Effector memory CD8-positive, alpha-beta T cell (primary cell): ENCODE measurements around the gene EFNA4.

Experiments used
- ATAC-seq: fragments of 150-1000 bp; cut with Tn5 transposase; replicated peaks from 2 replicates; pipeline ENCODE4 v1.10.0; 2021; ENCODE audit warnings: mild to moderate bottlenecking, moderate library complexity
- DNase-seq, 3 experiments: peaks; one replicate each; pipeline ENCODE4 v3.0.0; 2021
- H3K27ac Mint-ChIP-seq, 2 donors: one replicate each; pipeline ENCODE4 v1.8.0; 2022; ENCODE audit warnings: mild to moderate bottlenecking in 2 of 2, mixed read lengths in 2 of 2, moderate library complexity in 2 of 2
- H3K27me3 Mint-ChIP-seq, 2 donors: one replicate each; pipeline ENCODE4 v1.8.0; 2022; ENCODE audit warnings: mixed read lengths in 2 of 2
- H3K36me3 Mint-ChIP-seq: one replicate; pipeline ENCODE4 v1.8.0; 2022; ENCODE audit warnings: mild to moderate bottlenecking, moderate library complexity, mixed read lengths; ENCODE audit not compliant: insufficient read depth
- H3K4me1 Mint-ChIP-seq, 2 donors: one replicate each; pipeline ENCODE4 v1.8.0; 2022; ENCODE audit warnings: low read depth in 2 of 2, mixed read lengths in 2 of 2
- H3K4me3 Mint-ChIP-seq, 2 donors: one replicate each; pipeline ENCODE4 v1.8.0; 2022; ENCODE audit warnings: mild to moderate bottlenecking in 2 of 2, mixed read lengths in 2 of 2, moderate library complexity in 2 of 2
- H3K9me3 Mint-ChIP-seq, 2 donors: one replicate each; pipeline ENCODE4 v1.8.0; 2022; ENCODE audit warnings: mixed read lengths in 2 of 2

Gene EFNA4

DNA sequence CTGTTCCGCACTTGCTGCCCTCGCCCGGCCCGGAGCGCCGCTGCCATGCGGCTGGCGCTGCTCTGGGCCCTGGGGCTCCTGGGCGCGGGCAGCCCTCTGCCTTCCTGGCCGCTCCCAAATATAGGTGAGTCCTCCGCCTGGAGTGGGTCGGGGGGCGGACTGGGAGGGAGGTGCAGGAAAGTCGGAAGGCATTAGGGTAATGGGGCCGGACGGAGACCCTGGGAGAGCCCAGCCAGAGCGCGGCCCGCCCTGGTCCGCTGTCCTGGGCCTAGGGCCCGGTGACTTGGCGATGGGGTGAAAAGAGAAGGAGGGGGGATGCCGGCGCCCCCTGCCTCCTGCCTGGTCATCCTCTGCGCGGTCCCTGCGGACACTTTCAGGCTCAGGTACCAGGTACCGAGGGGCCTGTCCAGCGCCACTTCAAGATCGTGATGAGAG is 12.2 kb upstream of the EFNA4 start:
- H3K9me3 Mint-ChIP-seq: no peaks in the 10 kb centered on the region
- peak; percentile 1 for ATAC-seq
- H3K4me1 Mint-ChIP-seq: peaks cover 22 to 28% of the 10 kb centered on the region in 2 donors
- H3K4me3 Mint-ChIP-seq: peak overlapping the region; percentile 86 to 89
- H3K27me3 Mint-ChIP-seq: no peaks in the 10 kb centered on the region
- H3K36me3 Mint-ChIP-seq: peaks cover 7% of the 10 kb centered on the region
- no peak for DNase-seq
- H3K27ac Mint-ChIP-seq: no peak overlapping the region

DNA sequence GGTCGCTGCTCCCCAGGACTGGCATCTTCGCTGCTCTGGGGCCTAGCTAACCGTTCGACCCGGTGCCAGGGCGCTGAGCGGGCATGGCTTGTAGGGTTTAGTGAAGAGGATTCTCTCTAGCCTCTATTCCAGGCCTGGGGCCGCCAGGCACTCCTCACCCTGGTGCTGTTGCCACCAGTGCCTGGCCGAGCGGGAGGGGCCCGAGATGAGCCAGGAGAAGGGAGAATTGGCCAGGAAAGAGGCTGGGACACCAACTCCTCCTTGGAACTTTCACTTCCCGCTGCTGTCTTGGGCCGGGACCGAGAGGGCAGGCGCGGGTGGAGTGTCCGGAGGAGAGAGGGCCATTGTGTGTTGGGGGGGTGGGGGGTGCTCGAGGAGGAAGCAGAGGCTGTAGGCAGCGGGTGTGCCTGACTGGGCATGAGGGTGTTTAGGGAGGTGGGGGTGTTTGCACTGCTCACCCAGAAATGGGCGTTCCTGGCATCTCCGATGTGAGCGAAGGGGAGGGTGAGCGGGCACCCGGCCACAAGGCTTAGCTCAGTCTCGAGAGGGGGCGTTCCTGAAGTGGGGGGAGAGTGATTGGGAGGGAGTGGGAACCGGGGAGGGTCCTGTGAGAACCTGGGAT is 11.7 kb upstream of the EFNA4 start:
- ATAC-seq (peak; percentile 46), DNase-seq (peak; percentile 27 to 37 (median 33))
- H3K4me3 Mint-ChIP-seq: peak overlapping the region; percentile 86 to 89
- H3K36me3 Mint-ChIP-seq: peaks cover 7% of the 10 kb centered on the region
- H3K9me3 Mint-ChIP-seq: no peaks in the 10 kb centered on the region
- H3K4me1 Mint-ChIP-seq: peaks cover 22 to 28% of the 10 kb centered on the region in 2 donors
- no peaks in the 10 kb centered on the region for H3K27me3 Mint-ChIP-seq
- peak overlapping the region; percentile 77 to 89 for H3K27ac Mint-ChIP-seq

DNA sequence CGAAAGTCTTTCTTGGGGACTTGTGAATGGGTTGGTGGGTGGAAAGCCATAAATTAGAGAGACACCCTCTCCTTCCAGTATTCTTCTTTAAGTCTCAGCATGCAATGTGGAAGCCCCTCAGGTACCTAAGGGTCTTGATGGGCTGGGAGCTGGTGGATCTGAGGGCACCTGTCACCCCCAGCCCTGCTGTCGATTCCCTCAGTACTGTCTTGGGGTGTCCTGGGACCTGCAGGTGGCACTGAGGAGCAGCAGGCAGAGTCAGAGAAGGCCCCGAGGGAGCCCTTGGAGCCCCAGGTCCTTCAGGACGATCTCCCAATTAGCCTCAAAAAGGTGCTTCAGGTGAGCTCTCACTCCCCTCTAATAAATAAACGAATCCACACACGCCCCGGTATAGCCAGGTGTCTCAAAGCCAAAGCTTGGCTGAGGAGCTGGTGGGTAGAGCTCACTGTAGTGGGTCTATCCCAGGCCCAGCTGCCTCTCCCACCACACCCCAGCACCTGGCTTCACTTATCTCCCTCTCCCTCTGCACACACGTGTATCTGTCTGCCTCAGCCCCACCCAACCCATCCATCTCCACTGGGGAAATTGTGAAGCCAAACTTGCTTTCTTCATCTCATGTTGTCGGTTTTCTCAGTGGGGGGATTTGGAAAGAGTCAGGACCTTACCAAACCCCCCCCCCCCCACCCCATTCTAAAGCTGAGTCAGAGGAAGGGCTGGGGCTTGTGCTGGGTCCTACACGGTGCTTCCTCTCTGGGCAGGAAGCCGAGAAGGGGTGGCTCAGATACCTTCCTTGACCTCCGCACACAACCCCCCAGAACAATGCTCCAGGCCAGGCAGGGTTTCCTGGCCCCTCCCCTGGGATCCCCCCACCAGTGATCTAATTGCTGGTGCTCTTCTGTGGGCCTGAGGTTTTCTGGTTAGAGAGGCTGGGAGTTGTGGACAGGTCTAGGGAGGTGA is 10.8 kb upstream of the EFNA4 start:
- Mint-ChIP-seq H3K4me3 (peak overlapping the region; percentile 86 to 89), H3K27ac (peak overlapping the region; percentile 77 to 89), H3K9me3 (no peaks in the 10 kb centered on the region), H3K27me3 (no peaks in the 10 kb centered on the region), H3K36me3 (peaks cover 8% of the 10 kb centered on the region), H3K4me1 (peaks cover 22 to 28% of the 10 kb centered on the region in 2 donors)
- DNase-seq (no peak), ATAC-seq (no peak)

DNA sequence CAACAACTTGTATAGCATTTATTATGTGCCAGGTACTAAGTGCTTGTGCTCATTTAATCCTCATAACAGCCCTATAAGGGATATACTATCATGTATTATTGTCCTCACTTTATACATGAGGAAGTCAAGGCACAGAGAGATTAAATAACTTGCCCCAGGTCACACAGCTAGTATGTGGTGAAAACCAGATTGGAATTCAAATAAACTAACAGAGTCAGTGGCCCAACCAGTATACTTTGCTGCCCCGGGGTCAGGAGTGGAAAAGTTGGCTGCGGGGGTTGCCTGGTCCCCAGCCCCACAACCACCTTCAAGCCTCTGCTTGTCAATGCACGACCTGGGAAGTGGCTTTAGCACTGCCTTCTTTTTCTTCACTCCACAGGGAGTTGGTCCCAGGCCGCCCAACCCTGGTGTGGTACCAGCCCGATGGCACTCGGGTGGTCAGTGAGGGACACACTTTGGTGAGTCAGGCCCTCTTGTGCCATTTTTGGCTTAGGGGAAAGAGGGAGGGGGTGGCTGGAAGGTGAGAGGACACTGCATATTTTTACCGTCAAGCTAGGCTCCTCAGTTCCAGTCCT is 9.9 kb upstream of the EFNA4 start:
- no peaks in the 10 kb centered on the region for H3K27me3 Mint-ChIP-seq
- H3K9me3 Mint-ChIP-seq: no peaks in the 10 kb centered on the region
- no peak for DNase-seq
- peak overlapping the region; percentile 61 to 86 for H3K4me3 Mint-ChIP-seq
- no peak for ATAC-seq
- peaks cover 9% of the 10 kb centered on the region for H3K36me3 Mint-ChIP-seq
- peaks cover 22 to 28% of the 10 kb centered on the region in 2 donors for H3K4me1 Mint-ChIP-seq
- H3K27ac Mint-ChIP-seq: peak overlapping the region in 1 of 2 donors; percentile 77

DNA sequence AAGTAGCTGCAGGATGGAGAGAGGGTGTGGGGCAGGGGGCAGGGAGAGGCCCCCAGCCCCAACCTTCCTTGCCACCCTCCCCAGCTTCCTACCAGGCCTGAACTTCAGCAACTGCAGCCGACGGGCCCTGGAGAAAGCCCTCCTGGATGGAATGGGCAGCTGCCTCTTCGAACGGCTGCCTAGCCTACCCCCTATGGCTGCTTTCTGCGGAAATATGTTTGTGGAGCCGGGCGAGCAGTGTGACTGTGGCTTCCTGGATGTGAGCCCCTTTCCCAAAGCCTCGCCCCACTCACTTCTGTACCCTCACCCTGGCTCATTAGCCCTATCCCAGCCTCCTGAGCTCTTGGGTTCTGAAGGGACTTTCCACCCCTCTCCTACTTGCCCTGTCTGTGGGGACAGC is 6.4 kb upstream of the EFNA4 start:
- H3K27ac Mint-ChIP-seq: no peak overlapping the region
- DNase-seq: no peak
- H3K4me3 Mint-ChIP-seq: no peak overlapping the region
- H3K9me3 Mint-ChIP-seq: no peaks in the 10 kb centered on the region
- H3K4me1 Mint-ChIP-seq: peaks cover 19% of the 10 kb centered on the region in 2 donors
- no peaks in the 10 kb centered on the region for H3K27me3 Mint-ChIP-seq
- H3K36me3 Mint-ChIP-seq: peaks cover 13% of the 10 kb centered on the region
- no peak for ATAC-seq

DNA sequence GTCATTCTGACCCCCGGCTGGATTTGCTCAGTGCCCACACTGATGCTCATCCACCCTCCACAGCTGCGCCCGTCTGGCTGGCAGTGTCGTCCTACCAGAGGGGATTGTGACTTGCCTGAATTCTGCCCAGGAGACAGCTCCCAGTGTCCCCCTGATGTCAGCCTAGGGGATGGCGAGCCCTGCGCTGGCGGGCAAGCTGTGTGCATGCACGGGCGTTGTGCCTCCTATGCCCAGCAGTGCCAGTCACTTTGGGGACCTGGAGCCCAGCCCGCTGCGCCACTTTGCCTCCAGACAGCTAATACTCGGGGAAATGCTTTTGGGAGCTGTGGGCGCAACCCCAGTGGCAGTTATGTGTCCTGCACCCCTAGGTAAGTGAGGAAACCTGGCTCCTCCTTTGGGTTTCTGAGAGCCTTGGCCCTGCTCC is 5.7 kb upstream of the EFNA4 start:
- ATAC-seq: no peak
- peaks cover 12% of the 10 kb centered on the region for H3K36me3 Mint-ChIP-seq

DNA sequence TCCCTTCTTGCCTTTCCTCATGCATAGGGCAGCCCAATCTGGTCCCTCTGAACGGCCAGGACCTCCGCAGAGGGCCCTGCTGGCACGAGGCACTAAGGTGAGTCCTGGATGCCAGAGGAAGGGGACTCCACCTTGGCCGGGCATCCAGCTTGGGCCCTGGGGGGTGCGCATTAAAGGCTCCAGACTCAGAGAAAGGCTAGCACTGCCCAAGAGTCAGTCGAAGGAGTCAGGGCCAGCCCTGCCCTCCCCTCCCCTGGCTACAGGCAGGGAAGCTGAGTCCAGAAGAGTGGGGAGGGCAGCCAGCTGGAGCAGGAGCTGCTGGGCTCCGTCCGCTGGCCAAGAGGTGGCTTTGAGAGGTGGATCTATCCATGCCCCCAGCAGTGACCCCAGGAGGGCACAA is 2.8 kb upstream of the EFNA4 start:
- peaks cover 22 to 26% of the 10 kb centered on the region in 2 donors for H3K4me1 Mint-ChIP-seq
- H3K27ac Mint-ChIP-seq: no peak overlapping the region
- DNase-seq: no peak
- H3K9me3 Mint-ChIP-seq: no peaks in the 10 kb centered on the region
- H3K4me3 Mint-ChIP-seq: no peak overlapping the region
- H3K27me3 Mint-ChIP-seq: no peaks in the 10 kb centered on the region
- peaks cover 18% of the 10 kb centered on the region for H3K36me3 Mint-ChIP-seq
- ATAC-seq: no peak

More for the DNA sequence above, 5.7 kb upstream of the EFNA4 start:
- Mint-ChIP-seq H3K4me3 (no peak overlapping the region), H3K9me3 (no peaks in the 10 kb centered on the region), H3K27me3 (no peaks in the 10 kb centered on the region), H3K27ac (no peak overlapping the region), H3K4me1 (peaks cover 12 to 16% of the 10 kb centered on the region in 2 donors)
- DNase-seq: no peak

DNA sequence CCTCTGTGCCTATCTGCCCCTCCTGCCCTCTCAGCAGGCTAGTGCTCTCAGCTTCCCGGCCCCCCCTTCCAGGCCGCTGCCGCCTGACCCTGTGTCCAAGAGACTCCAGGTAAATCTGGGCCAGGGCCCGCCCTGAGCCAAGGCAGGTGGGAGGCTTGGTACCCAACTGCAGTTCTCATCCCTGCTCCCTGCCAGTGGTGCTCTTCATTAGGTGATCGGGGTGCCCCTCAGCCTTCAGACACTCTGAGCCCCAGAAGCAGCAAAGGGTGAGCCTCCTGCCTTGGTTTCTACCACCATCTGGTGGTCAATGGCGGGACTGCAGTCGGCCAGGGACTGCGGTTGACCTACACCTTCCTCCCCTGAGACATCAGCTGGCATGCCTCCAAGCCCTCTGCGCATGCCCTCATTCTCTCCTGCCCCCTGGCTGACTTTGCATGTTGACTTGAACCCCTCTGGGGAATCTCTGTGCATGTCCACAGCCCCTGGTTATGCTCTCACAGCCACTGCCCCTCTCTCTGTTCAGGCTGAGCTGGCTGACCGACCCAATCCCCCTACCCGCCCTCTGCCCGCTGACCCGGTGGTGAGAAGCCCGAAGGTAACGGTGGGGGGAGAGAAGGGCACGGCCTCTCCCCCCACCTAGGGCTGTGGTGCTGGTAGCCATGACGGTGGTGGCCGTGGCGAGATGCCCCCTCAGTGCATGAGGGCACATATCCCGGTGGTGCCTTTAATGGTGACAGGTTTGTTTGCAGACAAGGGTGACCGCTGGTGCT is 2.0 kb upstream of the EFNA4 start:
- DNase-seq (peak; percentile 97 to 98 (median 98)), ATAC-seq (peak; percentile 63)
- Mint-ChIP-seq H3K9me3 (no peaks in the 10 kb centered on the region), H3K4me3 (peak overlapping the region in 1 of 2 donors; percentile 12), H3K4me1 (peaks cover 24 to 32% of the 10 kb centered on the region in 2 donors), H3K27me3 (no peaks in the 10 kb centered on the region), H3K36me3 (peaks cover 16% of the 10 kb centered on the region), H3K27ac (no peak overlapping the region)

DNA sequence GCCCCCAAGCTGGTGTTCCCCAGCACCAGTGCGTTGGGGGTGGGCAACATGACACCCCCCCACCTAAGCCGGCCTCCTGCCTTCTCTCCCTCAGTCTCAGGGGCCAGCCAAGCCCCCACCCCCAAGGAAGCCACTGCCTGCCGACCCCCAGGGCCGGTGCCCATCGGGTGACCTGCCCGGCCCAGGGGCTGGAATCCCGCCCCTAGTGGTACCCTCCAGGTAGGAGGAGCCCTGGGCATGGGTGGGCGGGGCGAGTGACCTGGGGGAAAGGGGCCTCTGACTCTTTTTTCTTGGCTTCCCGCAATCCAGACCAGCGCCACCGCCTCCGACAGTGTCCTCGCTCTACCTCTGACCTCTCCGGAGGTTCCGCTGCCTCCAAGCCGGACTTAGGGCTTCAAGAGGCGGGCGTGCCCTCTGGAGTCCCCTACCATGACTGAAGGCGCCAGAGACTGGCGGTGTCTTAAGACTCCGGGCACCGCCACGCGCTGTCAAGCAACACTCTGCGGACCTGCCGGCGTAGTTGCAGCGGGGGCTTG is 1.3 kb upstream of the EFNA4 start:
- Mint-ChIP-seq H3K27ac (no peak overlapping the region), H3K4me3 (peak overlapping the region; percentile 87), H3K27me3 (no peaks in the 10 kb centered on the region)

DNA sequence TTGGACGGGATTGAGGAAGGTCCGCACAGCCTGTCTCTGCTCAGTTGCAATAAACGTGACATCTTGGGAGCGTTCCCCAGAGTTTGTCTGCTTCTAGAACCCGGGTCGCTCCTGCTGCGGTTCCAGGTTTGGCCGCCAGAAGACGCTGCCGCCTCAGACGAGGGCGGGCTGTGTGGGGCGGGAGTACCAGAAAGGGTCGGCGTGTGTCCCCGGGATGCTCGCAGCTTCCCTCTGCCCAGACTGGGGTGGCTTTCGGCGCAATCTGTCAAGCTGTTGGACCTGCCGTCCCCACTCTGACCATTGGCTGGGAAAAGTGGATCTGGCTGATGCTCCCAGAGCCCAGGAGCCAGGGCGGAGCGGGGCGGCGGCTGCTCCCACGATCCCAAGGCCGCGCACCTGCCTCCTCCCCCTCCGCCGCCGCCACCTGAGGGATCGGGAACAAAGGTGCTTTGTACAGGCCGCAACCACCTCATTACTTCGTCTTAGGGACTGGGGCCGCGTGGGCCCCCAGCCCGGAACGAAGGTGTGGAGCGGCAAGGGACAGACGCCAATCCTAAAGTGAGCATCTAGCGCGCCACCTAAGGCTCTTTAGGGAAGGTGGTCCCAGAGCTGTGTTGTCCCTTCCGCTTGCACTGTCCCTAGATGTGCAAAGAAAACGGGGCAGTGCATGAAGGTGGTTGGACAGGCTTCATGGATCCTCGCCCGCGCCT is 683 bp upstream of the EFNA4 start:
- H3K4me1 Mint-ChIP-seq: peaks cover 24 to 35% of the 10 kb centered on the region in 2 donors
- H3K27ac Mint-ChIP-seq: peak overlapping the region; percentile 26 to 66
- DNase-seq (peak; percentile 60 to 71 (median 60)), ATAC-seq (peak; percentile 28)
- peak overlapping the region; percentile 87 for H3K4me3 Mint-ChIP-seq
- no peaks in the 10 kb centered on the region for H3K9me3 Mint-ChIP-seq
- no peaks in the 10 kb centered on the region for H3K27me3 Mint-ChIP-seq
- peaks cover 21% of the 10 kb centered on the region for H3K36me3 Mint-ChIP-seq

More for the DNA sequence above, 1.3 kb upstream of the EFNA4 start:
- no peaks in the 10 kb centered on the region for H3K9me3 Mint-ChIP-seq
- ATAC-seq: no peak
- peaks cover 24 to 35% of the 10 kb centered on the region in 2 donors for H3K4me1 Mint-ChIP-seq
- DNase-seq: no peak
- peaks cover 23% of the 10 kb centered on the region for H3K36me3 Mint-ChIP-seq

DNA sequence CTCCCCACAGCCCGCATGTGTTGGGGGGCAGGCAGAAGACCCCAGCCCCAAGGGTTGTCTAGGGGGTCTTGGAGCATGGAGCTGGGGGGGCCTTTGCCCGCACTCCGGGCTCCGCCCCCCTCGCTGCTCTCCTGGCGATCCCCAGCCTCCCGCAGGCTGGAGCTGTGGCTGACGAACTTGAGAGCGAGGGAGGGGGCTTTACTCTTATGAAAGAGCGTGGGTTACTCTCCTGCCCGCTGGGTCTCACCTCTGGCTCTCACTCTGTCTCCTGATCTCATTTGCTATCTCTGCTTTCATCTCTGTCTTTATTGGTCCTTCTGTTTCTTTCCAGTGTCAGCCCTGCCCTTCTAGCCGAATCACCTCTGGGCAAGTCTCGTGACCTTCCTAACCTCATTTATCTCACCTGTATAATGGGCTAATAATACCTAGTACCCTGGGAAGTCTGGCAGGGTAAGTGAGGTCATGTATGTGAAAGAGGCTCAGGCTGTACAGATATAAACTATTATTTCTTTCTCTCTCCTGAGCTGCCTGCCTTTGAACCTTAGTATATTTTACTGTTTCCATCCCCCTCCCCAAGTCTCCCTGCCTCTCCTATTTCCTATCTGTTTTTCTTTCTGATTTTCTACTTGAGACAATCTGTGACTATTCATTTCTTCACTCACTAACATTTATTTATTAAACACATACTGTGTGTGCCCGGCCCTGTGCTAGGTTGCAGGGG is 731 bp downstream of the EFNA4 start:
- H3K4me1 Mint-ChIP-seq: peaks cover 24 to 35% of the 10 kb centered on the region in 2 donors
- H3K9me3 Mint-ChIP-seq: no peaks in the 10 kb centered on the region
- H3K36me3 Mint-ChIP-seq: peaks cover 21% of the 10 kb centered on the region
- peak overlapping the region; percentile 1 to 50 for H3K27ac Mint-ChIP-seq
- H3K27me3 Mint-ChIP-seq: no peaks in the 10 kb centered on the region
- ATAC-seq (peak; percentile 45), DNase-seq (no peak)
- H3K4me3 Mint-ChIP-seq: peak overlapping the region; percentile 87
